ENCODE measurements around the gene ARIH2. TPM values are rescaled to one million over a fixed set of nuclear protein-coding genes. Genes with fewer than 3 reads are reported as not detected.

The ARIH2 gene
- total and polyA plus RNA-seq, 2 donors (not counting 3 experiments of a cell fraction or from before 2014, with no cell fraction given) = 59.7 to 85.5 TPM

DNA sequence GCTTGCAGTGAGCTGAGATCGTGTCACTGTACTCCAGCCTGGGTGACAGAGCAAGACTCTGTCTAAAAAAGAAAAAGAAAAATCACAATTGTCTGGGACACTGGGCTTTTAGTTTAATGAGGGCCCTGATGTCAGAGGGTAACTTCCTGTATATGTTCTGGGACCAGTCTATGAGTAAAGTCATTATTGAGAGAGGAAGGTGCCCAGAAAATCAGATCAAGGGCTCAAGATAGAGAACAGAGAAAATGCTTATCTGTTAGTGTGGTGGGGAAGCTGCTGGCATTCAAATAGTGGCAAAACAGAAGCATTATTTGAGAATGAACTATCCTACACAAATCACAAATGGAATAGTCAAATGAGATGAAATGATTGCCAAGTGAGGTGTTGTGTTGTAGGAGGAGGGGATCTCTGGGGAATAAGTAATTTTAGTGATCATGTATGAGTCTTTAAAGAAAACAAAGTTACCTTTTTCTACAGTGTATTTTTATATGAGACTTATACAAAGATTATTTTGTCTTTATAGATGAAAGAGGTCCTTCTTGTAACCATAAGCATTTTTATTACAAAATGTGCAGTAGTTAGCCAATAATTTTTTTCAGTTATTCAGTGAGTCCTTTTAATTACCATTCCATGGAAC is 13.4 kb downstream of the ARIH2 start:
- Histone ChIP-seq H3K4me3 (replicated peaks in 1 of 3; ENCODE audit: insufficient read depth in 1 of 3, low read depth in 1 of 3, low read length in 3 of 3) (no peak overlapping the region), H3K4me1 (ENCODE audit: control insufficient read depth, extremely low read depth, insufficient read depth, low read length) (peaks cover 39% of the 10 kb centered on the region), H3K9me3 (replicated peaks; ENCODE audit: control insufficient read depth, insufficient read depth, low read length) (no peaks in the 10 kb centered on the region), H3K36me3 (ENCODE audit: control insufficient read depth in 2 of 2, extremely low read depth in 1 of 2, insufficient read depth in 2 of 2, low read length in 2 of 2) (peaks cover 2 to 5% of the 10 kb centered on the region in 2 experiments), H3K9ac (replicated peaks; ENCODE audit: extremely low read depth, insufficient read depth, low read length) (no peak overlapping the region), H3K9me1 (replicated peaks; ENCODE audit: control insufficient read depth, extremely low read depth, insufficient read depth, low read length) (no peaks in the 10 kb centered on the region), H2AFZ (ENCODE audit: low read depth, low read length) (no peak overlapping the region), H3K4me2 (ENCODE audit: insufficient read depth, low read length) (peak overlapping the region; percentile 11), H3K27me3 (ENCODE audit: control insufficient read depth in 2 of 2, insufficient read depth in 2 of 2, low read length in 2 of 2) (no peaks in the 10 kb centered on the region), H3K79me2 (ENCODE audit: control insufficient read depth, insufficient read depth, low read length) (peaks cover 84% of the 10 kb centered on the region), H4K20me1 (replicated peaks; ENCODE audit: control insufficient read depth, extremely low read depth, insufficient read depth, low read length) (peaks cover 16% of the 10 kb centered on the region), H3K27ac (ENCODE audit: insufficient read depth, low read depth, low read length) (no peak overlapping the region)
- ChIA-PET CTCF (interaction anchor here (0.9 to 1.7 kb wide), 2 partner anchors 14 to 20 kb away, joined by 3 to 4 read pairs; no protein-coding TSS in a partner anchor), POLR2A (interaction anchor here (0.7 kb wide), 1 partner anchor 85 kb away, joined by 3 read pairs; no protein-coding TSS in a partner anchor)
- FAIRE-seq (no peak), DNase-seq (ENCODE audit: low read depth, low spot score) (no peak)
- BruUV-seq (replicated peaks) = no TSS peak
- dilution Hi-C loops (cut with MboI; ENCODE audit: extremely low pct_ligation_motif_present, low sequenced_read_pairs) (no loop called here), intact Hi-C loops (cut with micrococcal nuclease) (no loop called here)
- TF ChIP-seq EZH2 (IDR thresholded peaks at IDR 0.05; ENCODE audit: borderline replicate concordance, low read depth, low read length, severe bottlenecking) (no peak), GATA2 (IDR thresholded peaks at IDR 0.05; ENCODE audit: insufficient read depth, insufficient read length, low read depth, low read length) (no peak), JUN (IDR thresholded peaks at IDR 0.05; ENCODE audit: borderline replicate concordance, insufficient read depth, insufficient read length, low read depth) (no peak), POLR2A (IDR thresholded peaks at IDR 0.05; ENCODE audit: low read depth, low read length) (no peak), FOS (IDR thresholded peaks at IDR 0.05; ENCODE audit: borderline replicate concordance, insufficient read depth, low read length) (no peak), POLR2AphosphoS5 (IDR thresholded peaks at IDR 0.05; ENCODE audit: insufficient read depth, low read depth, low read length) (no peak), MYC (IDR thresholded peaks at IDR 0.05; ENCODE audit: low read depth, low read length) (no peak)
- TF ChIP-seq, protein P1, sequence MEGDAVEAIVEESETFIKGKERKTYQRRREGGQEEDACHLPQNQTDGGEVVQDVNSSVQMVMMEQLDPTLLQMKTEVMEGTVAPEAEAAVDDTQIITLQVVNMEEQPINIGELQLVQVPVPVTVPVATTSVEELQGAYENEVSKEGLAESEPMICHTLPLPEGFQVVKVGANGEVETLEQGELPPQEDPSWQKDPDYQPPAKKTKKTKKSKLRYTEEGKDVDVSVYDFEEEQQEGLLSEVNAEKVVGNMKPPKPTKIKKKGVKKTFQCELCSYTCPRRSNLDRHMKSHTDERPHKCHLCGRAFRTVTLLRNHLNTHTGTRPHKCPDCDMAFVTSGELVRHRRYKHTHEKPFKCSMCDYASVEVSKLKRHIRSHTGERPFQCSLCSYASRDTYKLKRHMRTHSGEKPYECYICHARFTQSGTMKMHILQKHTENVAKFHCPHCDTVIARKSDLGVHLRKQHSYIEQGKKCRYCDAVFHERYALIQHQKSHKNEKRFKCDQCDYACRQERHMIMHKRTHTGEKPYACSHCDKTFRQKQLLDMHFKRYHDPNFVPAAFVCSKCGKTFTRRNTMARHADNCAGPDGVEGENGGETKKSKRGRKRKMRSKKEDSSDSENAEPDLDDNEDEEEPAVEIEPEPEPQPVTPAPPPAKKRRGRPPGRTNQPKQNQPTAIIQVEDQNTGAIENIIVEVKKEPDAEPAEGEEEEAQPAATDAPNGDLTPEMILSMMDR (IDR thresholded peaks at IDR 0.05; ENCODE audit: extremely low read depth in 1 of 2, insufficient read depth in 1 of 2, low read depth in 1 of 2, low read length in 2 of 2) = no peak
- TF ChIP-seq, protein P2, sequence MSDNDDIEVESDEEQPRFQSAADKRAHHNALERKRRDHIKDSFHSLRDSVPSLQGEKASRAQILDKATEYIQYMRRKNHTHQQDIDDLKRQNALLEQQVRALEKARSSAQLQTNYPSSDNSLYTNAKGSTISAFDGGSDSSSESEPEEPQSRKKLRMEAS (IDR thresholded peaks at IDR 0.05; ENCODE audit: insufficient read depth, insufficient read length) = no peak

Measured in endothelial cell of umbilical vein (primary cell).